Hepatocyte (in vitro differentiated cells): ENCODE data around the gene MAMDC2.

Experiments
- CTCF ChIP-seq: fragments of 200-600 bp; sonication (generic); IDR thresholded peaks from 2 replicates; pipeline ENCODE4 v1.5.1; 2016; ENCODE audit warnings: antibody characterized with exemption, mild to moderate bottlenecking; ENCODE audit not compliant: poor library complexity
- EZH2 ChIP-seq: fragments of 200-600 bp; sonication (generic); IDR thresholded peaks from 2 replicates; pipeline ENCODE4 v1.6.1; 2016; ENCODE audit warnings: antibody characterized with exemption, mild to moderate bottlenecking, borderline replicate concordance

- TF ChIP-seq EZH2, result no peak
- no peak for TF ChIP-seq CTCF
These were observed 39.8 kb downstream of the MAMDC2 start for GRCh38 chr9:70083429-70083828.
